Measurements from ENCODE around the gene GUCY2D.

GUCY2D gene

DNA sequence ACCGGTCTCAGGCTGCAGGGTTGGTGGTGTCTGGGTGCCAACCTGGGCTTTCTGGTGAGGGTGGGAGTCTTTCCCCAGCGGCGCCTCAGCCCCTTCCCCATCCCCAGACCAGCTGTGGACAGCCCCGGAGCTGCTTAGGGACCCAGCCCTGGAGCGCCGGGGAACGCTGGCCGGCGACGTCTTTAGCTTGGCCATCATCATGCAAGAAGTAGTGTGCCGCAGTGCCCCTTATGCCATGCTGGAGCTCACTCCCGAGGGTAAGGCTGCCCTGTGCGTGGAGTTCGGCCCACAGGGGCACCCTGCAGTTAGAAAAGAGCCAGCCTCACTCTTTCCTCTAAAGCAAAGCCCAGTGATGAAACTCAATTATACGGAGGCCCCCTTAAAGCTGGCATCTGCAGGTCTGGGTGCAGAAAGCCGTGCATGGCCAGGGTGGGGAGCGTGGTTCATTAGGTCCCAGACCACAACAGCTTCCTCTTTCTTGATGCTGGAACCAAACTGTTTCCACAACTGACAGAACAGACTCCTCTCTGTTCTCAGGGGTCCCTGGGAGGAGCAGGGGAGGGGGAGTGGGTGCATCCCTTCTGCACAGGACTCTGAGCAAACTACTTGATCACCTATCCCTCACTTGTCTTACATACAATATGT lies 10.7 kb downstream of the GUCY2D start:
- TF ChIP-seq, protein P1, sequence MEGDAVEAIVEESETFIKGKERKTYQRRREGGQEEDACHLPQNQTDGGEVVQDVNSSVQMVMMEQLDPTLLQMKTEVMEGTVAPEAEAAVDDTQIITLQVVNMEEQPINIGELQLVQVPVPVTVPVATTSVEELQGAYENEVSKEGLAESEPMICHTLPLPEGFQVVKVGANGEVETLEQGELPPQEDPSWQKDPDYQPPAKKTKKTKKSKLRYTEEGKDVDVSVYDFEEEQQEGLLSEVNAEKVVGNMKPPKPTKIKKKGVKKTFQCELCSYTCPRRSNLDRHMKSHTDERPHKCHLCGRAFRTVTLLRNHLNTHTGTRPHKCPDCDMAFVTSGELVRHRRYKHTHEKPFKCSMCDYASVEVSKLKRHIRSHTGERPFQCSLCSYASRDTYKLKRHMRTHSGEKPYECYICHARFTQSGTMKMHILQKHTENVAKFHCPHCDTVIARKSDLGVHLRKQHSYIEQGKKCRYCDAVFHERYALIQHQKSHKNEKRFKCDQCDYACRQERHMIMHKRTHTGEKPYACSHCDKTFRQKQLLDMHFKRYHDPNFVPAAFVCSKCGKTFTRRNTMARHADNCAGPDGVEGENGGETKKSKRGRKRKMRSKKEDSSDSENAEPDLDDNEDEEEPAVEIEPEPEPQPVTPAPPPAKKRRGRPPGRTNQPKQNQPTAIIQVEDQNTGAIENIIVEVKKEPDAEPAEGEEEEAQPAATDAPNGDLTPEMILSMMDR (IDR thresholded peaks at IDR 0.05; ENCODE audit: low read depth, low read length): no peak
- H3K36me3 ChIP-seq: no peaks in the 10 kb centered on the region
- no peaks in the 10 kb centered on the region for H3K27me3 ChIP-seq (ENCODE audit: insufficient read depth, low read depth, severe bottlenecking)
- no peak overlapping the region for H3K27ac ChIP-seq
- DNase-seq: no peak
- H3K9me3 ChIP-seq (ENCODE audit: severe bottlenecking): no peaks in the 10 kb centered on the region
- H3K4me3 ChIP-seq (ENCODE audit: low read depth, low read length): no peak overlapping the region

DNA sequence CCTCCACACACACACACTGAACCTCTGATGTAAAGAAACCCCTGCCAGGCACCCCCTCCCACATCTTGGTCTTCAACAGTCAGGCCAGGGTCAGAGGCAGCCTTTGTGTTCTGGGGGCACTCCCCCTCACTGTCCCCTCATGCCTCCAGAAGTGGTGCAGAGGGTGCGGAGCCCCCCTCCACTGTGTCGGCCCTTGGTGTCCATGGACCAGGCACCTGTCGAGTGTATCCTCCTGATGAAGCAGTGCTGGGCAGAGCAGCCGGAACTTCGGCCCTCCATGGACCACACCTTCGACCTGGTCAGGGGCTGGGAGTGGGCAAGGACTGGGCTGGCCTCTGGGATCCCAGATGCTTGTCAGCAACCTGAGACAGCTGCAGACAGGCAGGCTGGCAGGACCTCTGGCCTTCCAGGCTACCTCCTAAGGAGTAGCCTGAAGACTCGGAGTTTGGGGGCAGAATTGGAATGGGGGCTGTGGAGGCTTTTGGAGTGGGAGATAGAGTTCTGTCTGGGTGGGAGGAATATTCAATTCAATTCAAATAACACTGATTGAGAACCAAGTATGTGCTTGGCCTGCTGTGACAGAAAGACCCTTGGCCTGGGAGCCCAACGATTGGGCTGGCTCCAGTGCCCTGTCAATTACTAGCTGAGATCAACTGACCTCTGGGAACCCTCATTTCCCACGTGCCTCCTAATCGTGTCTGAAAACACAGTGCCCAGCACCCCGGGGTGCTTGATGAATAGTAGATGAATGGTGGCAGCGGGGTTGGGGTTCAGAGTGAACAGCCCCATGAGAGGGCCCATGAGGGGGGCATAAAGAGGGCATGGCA lies 11.5 kb downstream of the GUCY2D start:
- Histone ChIP-seq H3K27ac (no peak overlapping the region), H3K27me3 (ENCODE audit: insufficient read depth, low read depth, severe bottlenecking) (no peaks in the 10 kb centered on the region), H3K4me3 (ENCODE audit: low read depth, low read length) (no peak overlapping the region), H3K9me3 (ENCODE audit: severe bottlenecking) (no peaks in the 10 kb centered on the region), H3K36me3 (no peaks in the 10 kb centered on the region)
- TF ChIP-seq, protein P1 (IDR thresholded peaks at IDR 0.05; ENCODE audit: low read depth, low read length): no peak
- DNase-seq: no peak

DNA sequence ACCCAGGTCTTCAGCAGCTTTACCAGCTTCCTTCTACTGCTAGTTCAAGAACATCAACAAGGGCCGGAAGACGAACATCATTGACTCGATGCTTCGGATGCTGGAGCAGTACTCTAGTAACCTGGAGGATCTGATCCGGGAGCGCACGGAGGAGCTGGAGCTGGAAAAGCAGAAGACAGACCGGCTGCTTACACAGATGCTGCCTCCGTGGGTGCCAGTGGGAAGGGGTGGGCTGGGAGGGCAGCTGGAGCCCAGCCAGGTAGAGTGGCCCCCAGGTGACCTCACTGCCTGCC lies 12.1 kb downstream of the GUCY2D start:
- TF ChIP-seq, protein P1 (IDR thresholded peaks at IDR 0.05; ENCODE audit: low read depth, low read length): no peak
- Histone ChIP-seq H3K36me3 (no peaks in the 10 kb centered on the region), H3K27me3 (ENCODE audit: insufficient read depth, low read depth, severe bottlenecking) (no peaks in the 10 kb centered on the region), H3K27ac (no peak overlapping the region), H3K9me3 (ENCODE audit: severe bottlenecking) (no peaks in the 10 kb centered on the region), H3K4me3 (ENCODE audit: low read depth, low read length) (no peak overlapping the region)
- DNase-seq: no peak

DNA sequence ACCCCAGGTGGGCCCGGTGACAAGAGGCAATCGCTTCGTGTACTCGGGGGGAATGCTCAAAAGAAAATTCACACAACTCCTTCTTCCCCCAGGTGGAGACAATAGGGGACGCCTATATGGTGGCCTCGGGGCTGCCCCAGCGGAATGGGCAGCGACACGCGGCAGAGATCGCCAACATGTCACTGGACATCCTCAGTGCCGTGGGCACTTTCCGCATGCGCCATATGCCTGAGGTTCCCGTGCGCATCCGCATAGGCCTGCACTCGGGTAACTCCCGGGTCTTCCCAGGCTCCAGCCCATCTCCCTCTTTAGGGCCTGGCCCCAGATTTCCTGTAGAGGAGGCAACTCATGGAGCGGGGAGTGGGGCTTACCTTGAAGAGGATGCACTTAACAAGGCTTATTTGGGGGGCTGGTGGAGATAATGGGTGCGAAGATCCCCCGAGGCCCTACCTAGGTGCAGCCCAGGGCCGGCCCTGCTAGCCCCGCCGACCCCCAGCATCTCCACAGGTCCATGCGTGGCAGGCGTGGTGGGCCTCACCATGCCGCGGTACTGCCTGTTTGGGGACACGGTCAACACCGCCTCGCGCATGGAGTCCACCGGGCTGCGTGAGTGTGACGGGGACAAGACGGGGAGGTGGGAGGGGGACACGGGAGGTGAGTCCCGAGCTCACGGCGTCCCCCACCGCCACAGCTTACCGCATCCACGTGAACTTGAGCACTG lies 13.0 kb downstream of the GUCY2D start:
- Histone ChIP-seq H3K4me3 (ENCODE audit: low read depth, low read length) (no peak overlapping the region; the same call in 1 of the 2 replicates), H3K27ac (no peak overlapping the region), H3K36me3 (no peaks in the 10 kb centered on the region), H3K9me3 (ENCODE audit: severe bottlenecking) (no peaks in the 10 kb centered on the region), H3K27me3 (ENCODE audit: insufficient read depth, low read depth, severe bottlenecking) (no peaks in the 10 kb centered on the region)
- no peak for DNase-seq
- TF ChIP-seq, protein P1 (IDR thresholded peaks at IDR 0.05; ENCODE audit: low read depth, low read length): no peak

DNA sequence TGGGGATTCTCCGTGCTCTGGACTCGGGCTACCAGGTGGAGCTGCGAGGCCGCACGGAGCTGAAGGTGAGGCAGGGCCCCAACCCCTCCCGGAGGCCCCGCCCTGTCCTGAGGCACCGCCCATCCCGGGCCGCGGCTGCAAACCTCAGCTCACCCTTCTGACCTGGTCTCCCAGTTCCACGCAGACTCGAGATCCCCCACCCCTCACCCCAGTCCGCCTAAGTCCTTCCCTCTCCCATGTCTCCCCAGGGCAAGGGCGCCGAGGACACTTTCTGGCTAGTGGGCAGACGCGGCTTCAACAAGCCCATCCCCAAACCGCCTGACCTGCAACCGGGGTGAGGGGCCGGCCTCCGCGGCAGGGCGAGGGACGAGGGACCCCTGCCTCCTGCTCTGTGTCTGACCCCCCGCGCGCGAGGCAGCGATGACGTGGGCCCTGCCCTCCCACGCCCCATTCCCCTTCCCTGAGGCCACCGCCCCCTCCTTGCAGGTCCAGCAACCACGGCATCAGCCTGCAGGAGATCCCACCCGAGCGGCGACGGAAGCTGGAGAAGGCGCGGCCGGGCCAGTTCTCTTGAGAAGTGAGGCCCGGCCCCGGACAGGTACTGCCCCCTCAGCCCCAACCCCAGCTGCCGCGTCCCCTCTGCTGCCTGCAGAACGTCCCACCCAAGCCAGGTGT lies 13.7 kb downstream of the GUCY2D start:
- Histone ChIP-seq H3K4me3 (ENCODE audit: low read depth, low read length) (peak overlapping the region; percentile 45), H3K36me3 (no peaks in the 10 kb centered on the region), H3K27ac (no peak overlapping the region; the same call in 1 of the 2 replicates), H3K9me3 (ENCODE audit: severe bottlenecking) (no peaks in the 10 kb centered on the region), H3K27me3 (ENCODE audit: insufficient read depth, low read depth, severe bottlenecking) (no peaks in the 10 kb centered on the region)
- DNase-seq: peak; percentile 45
- TF ChIP-seq, protein P1 (IDR thresholded peaks at IDR 0.05; ENCODE audit: low read depth, low read length): no peak
